NCI-H1930 (cell line): ENCODE measurements around the gene WWP2.
"Not testable (repeated sequence)": the region's sequence is repeated elsewhere in the genome, so short reads cannot be mapped to it uniquely, and the experiment has no call there.

ENCODE experiments used
- DNase-seq, 2 experiments: peaks; one replicate each; lab custom pipeline; 2025; lab: John Stamatoyannopoulos, UW

Gene WWP2

DNA sequence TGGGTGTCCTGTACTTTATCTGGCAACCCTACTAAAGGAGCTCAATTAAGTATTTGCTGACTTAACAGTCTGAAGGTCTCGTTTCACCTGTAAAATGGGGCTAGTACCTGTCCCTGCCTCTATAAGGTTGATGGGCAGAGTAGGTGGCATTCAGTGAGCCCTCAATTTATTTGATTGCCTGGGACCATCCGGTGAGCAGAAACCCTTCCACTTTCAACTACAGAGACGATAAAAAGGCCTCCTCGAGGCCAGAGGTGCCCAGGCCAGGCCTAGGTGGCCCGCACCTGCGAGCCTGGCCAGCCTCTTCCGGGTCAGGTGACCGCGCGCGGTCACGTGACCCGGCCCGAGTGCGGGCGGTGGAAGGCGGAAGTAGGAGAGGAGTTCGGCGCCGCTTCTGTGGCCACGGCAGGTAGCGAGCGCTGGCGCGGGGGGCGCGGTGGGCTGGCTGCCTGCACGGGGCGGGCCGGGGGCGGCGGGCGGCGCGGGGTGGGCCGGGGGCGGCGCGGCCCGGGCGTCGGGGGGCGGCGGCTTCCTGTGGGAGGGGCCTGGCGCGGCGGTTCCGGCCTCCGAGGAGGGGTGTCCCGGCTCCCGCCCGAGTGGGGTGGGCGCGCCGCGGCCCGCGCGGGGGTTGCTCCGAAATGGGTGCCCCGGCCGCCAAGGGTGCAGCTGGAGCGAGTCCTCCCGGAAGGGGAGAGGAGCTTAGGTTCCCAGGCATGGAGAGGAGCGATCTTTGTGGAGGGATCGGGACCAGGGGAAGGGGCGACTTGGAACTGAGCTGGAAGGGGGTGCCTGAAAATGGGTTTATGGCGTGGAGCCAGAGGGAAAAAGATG is at the start of gene WWP2:
TSS of gene WWP2 (plus strand) at position 350 of the 831 bp plus-strand sequence. CDS start 24,679 bp downstream, outside the sequence.
- DNase-seq = peak; percentile 74 to 79

DNA sequence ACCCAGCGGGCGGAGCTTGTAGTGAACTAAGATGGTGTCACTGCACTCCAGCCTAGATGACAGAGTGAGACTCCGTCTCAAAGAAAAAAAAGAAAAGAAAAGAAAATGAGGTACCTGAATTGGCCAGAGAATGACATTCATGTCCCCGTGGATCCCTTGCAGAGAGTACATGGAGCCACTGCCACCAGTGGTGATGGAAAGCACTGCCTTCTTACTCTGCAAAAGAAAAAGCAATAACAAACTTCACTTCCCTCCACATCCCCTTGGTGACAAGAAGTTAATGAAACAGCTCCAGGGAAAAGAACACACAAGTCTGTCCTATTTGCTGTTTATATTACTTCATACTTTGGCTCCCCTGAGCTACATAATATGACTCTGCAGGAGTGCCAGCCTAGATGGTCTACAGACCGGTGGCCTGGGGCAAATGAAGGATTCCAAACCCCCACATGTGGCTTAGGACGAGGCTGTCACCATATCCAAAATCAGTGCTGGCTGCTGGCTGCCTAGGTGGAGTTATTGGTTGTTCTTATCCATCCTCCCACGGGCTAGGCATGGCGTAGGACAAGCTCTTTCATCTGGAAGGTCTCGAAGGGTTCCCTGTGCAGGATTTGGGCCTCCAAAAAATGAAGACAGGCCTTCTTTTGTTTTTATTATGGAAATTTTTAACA is 49.1 kb upstream of the WWP2 start:
- DNase-seq = no peak

DNA sequence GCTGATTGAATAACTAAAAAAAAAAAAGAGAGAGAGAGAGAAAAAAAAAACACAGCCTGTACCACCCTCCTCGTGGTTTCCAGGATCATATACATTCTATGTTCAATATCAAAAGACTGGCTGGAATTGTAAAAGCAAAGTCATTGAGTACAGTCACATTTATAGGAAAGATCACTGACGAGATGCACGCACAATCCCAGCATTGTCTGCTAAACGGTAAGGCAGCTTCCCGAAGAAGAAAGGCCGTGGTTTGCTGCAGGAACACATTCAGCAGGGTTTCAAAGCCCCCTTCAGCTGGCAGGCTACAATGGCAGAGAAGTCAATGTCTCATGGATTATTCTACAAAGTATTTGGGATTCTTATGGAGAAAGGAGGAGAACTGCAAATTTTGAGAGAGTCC is 45.1 kb upstream of the WWP2 start:
- DNase-seq = no peak

DNA sequence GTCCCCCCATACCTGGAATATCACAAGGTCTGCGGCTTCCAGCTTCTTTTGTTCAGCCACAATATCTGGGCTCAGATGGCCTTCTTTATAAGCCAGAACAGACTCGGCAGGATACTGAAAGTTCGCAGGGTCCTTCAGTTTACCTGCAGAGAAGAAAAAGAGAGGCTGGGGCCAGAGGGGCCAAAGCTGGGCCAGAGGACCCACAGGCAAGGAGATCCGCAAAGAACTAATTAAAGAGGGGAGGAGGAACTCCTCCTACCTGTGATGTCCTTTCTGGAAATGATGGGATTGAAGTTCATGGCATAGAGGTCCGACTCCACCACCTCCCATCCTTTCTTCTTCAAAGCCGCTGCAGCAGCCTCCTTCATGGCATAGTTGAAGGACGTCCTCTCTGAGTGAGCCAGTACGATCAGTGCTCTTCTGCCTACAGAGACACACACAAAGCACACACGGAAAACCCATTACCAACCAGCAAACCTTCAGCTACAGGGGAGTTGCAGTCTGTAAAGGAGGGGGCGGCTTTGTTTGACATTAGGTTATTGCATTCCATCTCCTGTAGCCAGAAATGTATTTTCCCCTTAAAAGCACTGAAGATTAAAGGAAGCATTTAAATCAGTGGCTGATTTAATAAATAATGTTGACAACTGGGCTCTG is 43.9 kb upstream of the WWP2 start:
- no peak for DNase-seq

DNA sequence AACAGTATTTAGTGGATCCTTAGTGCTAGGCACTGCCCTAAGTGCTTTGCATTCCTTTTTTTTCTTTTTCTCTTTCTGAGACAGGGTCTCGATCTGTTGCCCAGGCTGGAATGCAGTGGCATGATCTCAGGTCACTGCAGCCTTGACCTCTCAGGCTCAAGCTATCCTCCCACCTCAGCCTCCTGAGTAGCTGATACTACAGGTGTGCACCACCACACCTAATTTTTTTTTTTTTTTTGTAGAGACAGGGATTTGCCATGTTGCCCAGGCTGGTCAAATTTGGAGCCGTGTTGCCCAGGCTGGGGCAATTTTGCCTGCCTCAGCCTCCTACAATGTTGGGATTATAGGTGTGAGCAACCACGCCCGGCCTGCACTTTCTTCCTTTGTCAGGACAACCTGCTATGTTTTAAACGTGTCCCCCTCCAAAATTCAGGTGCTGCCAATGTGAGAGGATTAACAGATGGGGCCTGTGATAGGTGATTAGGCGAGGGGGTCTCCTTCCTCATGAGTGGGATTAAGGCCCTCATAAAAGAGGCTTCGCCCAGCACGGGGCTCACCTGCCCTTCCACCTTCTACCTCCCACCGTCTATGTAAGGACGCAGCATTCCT is 41.2 kb upstream of the WWP2 start:
- DNase-seq = no peak

DNA sequence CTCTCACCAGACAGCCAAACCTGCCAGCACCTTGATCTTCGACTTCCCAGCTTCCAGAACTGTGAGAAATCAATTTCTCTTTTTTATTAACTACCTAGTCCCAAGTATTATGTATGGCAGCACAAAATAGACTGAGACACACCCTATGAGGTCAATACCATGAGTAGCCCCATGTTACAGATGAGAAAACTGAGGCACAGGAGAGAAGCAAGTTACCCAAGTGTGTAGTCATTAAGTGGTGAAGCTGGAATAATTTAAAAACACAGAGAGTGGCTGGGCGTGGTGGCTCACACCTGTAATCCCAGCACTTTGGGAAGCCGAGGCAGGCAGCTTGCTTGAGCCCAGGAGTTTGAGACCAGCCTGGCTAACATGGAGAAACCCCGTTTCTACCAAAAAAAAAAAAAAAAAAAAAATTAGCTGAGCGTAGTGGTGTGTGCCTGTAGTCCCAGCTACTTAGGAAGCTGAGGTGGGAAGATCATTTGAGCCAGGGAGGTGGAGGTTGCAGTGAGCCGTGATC is 40.6 kb upstream of the WWP2 start:
- DNase-seq = no peak

DNA sequence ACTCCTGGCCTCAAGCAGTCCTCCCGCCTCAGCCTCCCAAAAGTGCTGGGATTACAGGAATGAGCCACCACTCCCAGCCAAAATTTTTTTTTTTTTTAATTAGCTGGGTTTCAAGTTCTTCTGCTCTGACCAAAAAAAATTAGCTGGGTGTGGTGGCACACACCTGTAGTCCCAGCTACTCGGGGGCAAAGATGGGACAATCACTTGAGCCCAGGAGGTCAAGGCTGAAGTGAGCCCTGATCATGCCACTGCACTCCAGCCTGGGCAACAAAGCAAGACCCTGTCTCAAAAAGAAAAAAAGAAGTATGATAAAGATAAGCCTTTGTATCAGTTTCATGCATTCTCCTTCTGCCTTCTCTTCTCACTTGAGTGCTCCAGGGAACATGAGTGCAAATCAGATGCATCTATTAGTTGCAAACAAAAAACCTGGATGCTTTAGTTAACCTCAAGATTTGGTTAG is 37.7 kb upstream of the WWP2 start:
- DNase-seq = no peak

DNA sequence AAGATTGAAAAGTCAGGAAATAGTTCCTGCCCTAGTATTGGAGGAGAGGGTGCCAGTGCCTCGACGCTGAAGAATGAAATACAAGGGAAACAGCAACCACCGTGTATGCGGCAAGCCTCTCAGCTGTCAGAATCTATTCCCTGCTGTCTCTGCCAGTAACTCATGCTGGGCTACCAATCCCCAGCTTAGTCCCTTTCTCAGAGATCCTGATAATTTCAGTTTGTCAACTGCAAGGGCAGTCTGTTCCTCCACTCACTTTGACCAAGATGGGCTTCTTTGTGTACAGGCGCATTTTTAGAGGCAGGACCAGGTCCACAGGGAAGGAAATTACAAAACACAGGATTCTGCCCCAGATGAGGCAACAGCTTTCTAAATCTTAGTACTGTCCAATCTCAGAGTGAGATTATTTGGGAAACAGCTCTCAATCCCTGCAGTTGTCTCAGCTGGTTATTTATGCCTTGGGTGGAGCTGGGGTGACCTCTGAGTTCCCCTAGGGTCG is 37.1 kb upstream of the WWP2 start:
- no peak for DNase-seq

DNA sequence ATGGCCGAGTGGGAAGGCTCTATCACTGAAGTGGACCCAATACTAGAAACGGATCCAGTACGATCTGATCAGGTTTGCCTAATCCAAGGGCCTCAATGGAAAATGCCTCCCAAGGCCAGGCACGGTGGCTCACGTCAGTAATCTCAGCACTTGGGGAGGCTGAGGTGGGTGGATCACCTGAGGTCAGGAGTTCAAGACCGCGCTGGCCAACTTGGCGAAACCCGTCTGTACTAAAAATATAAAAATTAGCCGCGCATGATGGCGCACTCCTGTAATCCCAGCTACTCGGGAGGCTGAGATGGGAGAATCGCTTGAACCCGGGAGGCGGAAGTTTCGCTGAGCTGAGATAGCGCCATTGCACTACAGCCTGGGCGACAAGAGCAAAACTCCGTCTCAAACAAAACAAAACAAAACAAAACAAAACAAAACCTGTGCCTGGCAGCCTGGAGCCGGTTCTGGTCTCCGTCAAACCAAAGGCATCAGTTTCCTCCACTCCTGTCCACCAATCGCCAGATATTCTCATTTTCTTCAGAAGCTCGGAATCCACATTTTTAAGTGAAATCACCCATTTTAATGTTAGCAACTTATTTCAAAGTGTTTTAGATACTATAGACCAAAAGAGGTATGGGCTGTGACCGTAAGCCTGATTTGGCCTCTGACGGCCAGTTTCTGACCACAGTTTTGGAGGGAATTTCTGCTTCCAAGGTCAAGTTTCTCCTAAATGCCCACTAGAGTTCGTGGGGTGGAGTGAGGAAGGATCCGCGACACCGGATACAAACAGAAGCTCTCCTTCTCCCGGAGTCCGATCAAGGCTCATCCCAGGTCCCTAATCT is 36.4 kb upstream of the WWP2 start:
- no peak for DNase-seq

DNA sequence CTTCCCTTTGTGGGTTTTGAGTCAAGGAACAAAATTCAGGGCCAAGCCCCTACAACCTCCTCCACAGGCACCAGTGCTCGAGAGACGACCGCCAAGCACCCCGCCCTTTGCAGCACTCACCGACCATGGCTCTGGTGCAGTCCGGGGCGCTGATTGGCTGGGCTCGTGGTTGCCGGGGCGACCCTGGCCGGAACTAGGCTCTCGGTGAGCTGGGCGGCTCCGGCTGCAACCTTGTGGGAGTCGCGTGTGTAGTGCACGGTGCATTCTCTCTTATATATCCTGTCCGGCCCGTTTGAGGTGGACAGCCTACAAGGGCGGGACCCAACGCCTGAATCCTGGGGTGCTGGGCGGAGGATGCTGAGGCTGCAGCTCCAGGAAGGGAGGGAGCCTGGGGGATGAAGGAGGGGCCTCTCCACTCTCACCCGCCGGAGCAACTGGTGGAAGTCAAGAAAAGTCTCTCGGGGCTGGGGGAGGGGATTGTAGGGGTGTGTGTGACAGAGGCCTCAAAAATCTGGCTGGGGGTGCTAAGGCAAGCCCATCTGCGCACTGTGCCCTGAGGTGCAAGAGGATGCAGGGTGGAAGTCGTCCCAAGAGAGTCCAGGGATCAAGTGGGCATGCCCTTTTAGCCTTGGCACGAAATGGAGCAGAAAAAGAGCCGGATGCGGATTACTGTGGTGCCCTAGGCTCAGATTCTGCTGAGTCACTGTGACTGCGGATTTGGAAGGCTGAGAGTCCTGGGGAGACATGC is 35.6 kb upstream of the WWP2 start, which contains the start of gene NQO1:
TSS of gene NQO1 (minus strand) at position 248 of the 748 bp plus-strand sequence. CDS start at position 127, 121 bp downstream.
- DNase-seq = peak; percentile 57 to 65

DNA sequence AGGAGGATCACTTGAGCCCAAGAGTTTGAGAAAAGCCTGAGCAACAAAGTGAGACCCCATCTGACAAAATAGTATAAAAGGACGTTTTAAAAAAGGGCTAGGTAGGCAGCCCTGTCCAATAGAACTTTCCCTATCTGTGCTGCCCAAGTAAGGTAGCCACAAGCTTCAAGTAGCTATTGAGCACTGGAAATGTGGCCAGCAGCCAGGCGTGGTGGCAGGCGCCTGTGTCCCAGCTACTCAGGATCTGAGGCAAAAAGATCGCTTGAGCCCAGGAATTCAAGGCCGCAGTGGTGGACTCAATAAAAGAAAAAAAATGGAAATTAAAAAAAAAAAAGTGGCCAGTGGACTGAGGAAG is 34.2 kb upstream of the WWP2 start:
- DNase-seq = no peak

DNA sequence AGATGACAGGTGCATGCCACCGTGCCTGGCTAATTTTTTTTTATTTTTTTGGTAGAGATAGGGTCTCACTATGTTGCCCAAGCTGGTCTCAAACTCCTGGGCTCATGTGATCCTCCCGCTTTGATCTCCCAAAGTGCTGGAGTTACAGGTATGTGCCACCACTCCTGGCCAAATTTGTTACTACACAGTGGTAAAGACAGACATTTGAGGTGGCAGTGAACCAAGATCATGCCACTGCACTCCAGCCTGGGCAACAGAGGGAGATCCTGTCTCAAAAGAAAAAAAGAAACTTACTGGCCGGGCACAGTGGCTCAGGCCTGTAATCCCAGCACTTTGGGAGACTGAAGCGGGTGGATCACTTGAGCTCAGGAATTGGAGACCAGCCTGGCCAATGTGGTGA is 33.1 kb upstream of the WWP2 start:
- not testable (repeated sequence) for DNase-seq

DNA sequence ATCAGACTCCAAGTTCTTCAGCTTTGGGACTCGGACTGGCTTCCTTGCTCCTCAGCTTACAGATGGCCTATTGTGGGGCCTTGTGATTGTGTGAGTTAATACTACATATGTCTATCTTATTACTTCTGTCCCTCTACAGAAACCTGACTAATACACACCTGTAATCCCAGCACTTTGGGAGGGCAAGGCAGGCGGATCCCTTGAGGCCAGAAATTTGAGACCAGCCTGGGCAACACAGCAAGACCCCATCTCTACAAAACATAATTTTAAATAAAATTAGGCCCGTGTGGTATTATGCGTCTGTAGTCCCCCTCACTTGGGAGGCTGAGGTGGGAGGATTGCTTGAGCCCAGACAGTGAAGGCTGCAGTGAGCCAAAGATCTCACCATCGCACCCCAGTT is 30.9 kb upstream of the WWP2 start:
- not testable (repeated sequence) for DNase-seq

DNA sequence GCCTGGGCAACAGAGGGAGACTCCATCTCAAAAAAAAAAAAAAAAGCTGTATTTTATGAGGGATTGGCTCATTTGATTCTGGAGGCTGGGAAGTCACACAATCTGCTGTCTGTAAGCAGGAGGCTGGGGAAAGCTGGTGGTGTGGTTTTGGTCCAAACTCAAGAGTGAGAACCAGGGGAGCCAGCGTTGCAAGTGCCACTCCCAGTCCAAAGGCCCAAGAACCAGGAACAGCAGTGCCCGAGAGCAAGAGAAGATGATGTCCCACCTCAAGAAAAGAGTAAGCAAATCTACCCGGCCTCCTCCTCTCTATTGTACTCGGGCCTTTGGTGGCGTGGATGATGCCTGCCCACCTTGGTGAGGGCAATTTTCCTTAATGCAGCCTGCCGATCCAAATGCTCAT is 30.0 kb upstream of the WWP2 start:
- DNase-seq = no peak

DNA sequence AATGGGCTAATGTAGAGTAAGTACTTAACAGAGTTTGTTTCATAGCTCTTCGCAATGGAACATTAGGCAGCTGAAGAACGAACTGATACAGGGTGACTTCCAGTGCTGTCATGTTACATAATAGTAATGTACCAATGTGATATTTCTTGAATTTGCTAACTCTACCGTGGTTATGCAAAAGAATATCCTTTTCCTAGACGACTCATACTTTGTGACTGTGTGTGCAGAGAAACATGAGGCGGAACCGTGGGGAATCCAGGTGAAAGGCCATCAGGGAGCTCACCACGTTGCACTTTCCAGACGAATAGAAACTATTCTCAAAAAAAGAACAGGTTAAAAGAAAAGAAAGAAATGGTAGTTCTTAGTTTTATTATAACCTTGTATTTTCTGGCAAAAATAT is 20.6 kb upstream of the WWP2 start:
- no peak for DNase-seq

DNA sequence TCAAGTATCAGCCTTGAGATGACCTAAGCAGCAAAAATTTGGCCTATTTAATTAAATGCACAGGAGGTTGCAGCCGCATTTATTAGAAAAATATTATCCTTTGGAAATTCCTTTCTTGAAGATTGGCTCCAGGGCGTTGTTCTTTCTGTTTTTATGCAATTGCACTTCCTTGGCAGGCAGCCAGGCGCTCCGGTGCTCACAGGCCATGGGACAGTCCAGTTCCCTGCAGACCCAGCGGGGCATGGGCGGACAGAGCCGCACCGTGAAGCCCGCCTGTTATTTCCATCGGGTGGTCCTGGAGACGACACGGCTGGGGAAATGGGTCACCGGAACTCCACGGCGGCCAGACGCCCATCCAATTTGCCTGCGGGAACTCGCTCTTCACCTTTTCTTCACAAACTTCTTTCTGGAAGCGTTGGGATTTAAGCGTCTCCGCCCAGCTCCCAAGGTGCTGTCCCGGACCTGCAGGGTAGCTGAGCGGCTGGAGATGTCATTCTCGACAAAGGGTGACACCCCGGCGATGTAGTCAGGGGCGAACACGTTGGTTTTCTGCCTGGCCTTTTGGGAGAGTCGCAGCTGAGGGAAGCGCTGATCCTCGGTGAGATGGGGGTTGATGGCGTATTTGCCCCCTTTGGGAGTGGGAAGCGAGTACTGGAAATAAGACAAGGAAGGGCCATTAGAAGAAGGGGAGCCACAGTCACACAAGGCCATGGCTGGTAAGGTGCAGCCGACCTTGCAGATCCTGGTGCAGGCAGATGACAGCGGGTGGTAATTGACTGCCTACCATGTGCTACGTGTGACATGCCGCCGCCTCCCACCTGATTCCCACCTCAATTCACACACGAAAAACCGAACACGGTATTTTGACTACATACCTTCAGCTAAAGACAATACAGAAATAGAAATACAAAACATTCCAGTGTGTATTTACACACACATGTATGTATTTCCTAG is 19.9 kb upstream of the WWP2 start:
- no peak for DNase-seq

DNA sequence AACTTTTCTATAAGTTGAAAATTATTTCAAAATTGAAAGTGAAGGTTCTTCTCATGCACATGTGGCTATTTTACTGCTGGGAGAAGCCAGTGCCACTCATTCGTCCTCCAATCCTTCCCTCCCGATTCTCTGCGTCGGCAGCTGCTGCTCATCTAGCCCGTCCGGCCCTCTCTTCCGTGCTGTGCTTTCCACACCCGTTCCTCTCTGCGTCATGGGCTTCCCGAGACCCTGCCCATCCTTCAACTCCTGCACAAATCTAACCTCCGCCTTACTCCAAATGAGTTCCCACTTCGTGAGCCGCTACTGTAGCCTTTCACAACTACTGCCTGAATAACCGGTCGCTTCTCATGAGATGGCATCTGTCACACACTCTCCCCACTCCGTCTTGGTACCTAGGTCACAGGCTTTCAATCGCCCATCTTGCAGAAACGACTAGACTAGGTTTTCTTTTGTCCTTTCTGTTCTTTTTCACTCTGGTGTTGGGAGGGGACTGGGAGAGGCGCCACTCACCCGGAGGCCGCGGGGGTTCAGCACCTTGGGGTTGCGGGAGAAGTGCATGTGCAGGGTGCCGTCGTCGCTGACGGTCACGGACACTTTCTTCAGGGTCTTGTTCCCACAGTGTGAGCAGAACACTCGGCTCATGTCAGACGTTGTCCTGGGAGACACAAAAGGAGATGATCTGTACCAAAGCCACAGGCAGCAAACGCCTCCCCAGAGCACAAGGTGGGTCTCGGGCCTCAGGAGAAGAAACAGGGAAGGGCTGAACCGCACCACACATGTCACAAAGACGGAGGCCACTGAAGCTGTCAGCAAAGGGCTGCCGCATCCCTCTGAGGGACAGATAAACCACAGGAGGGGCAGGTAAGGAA is 17.5 kb upstream of the WWP2 start:
- no peak for DNase-seq

DNA sequence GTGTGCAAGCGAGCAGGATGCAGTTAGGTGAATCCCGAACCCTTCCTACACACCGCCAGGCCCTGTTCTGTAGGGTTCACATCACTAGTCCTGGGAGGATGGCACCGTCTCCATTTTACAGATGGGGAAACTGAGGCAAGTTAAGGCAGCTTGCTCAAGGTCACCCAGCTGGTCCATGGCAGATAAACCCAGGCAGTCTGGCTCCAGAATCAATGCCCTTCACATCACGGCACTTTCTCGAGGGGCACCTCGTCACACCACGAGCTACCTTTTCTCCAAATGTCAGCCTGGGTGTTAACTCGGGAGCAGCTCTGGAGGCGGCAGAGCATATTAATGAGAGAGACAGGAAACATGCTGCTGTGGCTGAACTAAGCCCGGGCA is 16.9 kb upstream of the WWP2 start:
- no peak for DNase-seq
